Testis (tissue), 2 donors: ENCODE measurements around the gene ARHGAP12.

Experiments
- POLR2A ChIP-seq: fragments of 450-650 bp; IDR thresholded peaks from one replicate; pipeline ENCODE4 v1.6.1; 2017; ENCODE audit warnings: antibody characterized with exemption, mild to moderate bottlenecking, moderate library complexity
- TF ChIP-seq, protein P1 (sequence below), 3 experiments: fragments of 450-650 bp in 2 of 3; fragments of 200-600 bp in 1 of 3; sonication (generic) in 1 of 3; IDR thresholded peaks; one replicate each; pipeline ENCODE4 v1.5.1; 2016 to 2019; ENCODE audit warnings: antibody characterized with exemption in 3 of 3, mild to moderate bottlenecking in 2 of 3, moderate library complexity in 1 of 3

DNA sequence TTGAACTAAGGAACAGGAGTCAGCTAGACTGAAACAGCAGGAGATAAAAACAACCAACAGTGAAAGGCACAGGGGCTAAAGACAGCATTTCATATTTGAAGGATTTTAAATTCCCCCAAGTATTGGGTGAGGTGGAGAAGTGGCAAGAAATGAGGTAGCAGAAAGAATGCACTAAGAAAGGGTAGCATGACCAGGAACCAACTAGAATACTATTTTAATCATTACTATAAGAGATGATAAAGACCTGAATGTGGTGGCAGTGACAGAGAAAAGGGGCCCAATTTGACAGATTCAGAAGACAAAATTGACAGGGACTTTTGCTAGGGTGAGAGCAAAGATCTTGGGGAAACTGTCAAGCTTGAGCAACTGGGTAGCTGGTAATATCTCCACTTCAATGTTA is 94.9 kb downstream of the ARHGAP12 start:
- TF ChIP-seq, protein P1, sequence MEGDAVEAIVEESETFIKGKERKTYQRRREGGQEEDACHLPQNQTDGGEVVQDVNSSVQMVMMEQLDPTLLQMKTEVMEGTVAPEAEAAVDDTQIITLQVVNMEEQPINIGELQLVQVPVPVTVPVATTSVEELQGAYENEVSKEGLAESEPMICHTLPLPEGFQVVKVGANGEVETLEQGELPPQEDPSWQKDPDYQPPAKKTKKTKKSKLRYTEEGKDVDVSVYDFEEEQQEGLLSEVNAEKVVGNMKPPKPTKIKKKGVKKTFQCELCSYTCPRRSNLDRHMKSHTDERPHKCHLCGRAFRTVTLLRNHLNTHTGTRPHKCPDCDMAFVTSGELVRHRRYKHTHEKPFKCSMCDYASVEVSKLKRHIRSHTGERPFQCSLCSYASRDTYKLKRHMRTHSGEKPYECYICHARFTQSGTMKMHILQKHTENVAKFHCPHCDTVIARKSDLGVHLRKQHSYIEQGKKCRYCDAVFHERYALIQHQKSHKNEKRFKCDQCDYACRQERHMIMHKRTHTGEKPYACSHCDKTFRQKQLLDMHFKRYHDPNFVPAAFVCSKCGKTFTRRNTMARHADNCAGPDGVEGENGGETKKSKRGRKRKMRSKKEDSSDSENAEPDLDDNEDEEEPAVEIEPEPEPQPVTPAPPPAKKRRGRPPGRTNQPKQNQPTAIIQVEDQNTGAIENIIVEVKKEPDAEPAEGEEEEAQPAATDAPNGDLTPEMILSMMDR (IDR thresholded peaks at IDR 0.05) = no peak
- TF ChIP-seq POLR2A = no peak
